OCI-LY7 (cell line): Measurements from ENCODE around the gene TPRKB.

Source experiments
- CTCF ChIP-seq: fragments of 200-600 bp; sonication (generic); conservative IDR thresholded peaks from 2 replicates; pipeline ENCODE4 v1.5.1; 2014; ENCODE audit warnings: mild to moderate bottlenecking, antibody characterized with exemption, low read length, moderate library complexity, mixed read lengths
- EZH2phosphoT487 ChIP-seq: fragments of 200-600 bp; sonication (generic); IDR thresholded peaks from 2 replicates; pipeline ENCODE4 v1.6.1; 2018; ENCODE audit warnings: low read depth, borderline replicate concordance, mild to moderate bottlenecking, mixed run types, antibody characterized with exemption, low read length, moderate library complexity, mixed read lengths

DNA sequence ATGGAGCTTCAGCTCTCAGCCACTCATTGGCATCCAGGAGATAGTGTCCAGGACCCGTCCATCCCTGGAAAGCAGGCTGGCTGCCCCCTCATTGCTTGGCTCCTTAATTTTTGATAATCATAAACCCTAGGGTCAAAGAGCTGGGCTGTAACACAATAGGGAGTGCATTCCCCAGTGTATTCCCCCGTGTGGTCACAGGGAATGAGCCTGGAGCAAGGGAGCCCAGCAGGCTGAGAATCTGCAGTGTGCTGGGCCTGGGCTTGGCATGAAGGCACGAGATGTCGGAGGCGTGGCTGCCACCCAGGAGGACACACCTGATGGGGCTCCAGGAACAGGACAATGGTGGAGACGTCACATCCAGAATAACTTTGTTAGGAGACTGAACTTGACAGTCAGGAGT lies 18.7 kb downstream of the TPRKB start:
- no peak for TF ChIP-seq CTCF
- TF ChIP-seq EZH2phosphoT487: no peak
